H9 (cell line): Measurements from ENCODE around the gene TTC28. TPM values are rescaled to one million over a fixed set of nuclear protein-coding genes. Genes with fewer than 3 reads are reported as not detected.

Source experiments
- DNase-seq: peaks from one replicate; pipeline ENCODE4 v3.0.0-alpha.2; 2017
- H2AFZ ChIP-seq: one replicate; pipeline ENCODE4 v1.6.1; 2013; ENCODE audit warnings: mild to moderate bottlenecking, low read length, control low read depth, moderate library complexity
- H2AK5ac ChIP-seq: 2 replicates; pipeline ENCODE4 v1.6.1; 2013; ENCODE audit warnings: low read length, control low read depth, mixed read lengths; ENCODE audit not compliant: insufficient read length
- H2BK120ac ChIP-seq: one replicate; pipeline ENCODE4 v1.6.1; 2013; ENCODE audit warnings: low read depth, mild to moderate bottlenecking, low read length, control low read depth, inconsistent platforms; ENCODE audit not compliant: poor library complexity, severe bottlenecking
- H2BK12ac ChIP-seq: 2 replicates; pipeline ENCODE4 v1.6.1; 2013; ENCODE audit warnings: low read length, control low read depth, mixed read lengths, low read depth; ENCODE audit not compliant: insufficient read length
- H2BK15ac ChIP-seq: 2 replicates; pipeline ENCODE4 v1.6.1; 2013; ENCODE audit warnings: low read depth, low read length, control low read depth
- H2BK20ac ChIP-seq: one replicate; pipeline ENCODE4 v1.6.1; 2013; ENCODE audit warnings: low read depth, mild to moderate bottlenecking, low read length, control low read depth, inconsistent platforms; ENCODE audit not compliant: poor library complexity, severe bottlenecking
- H2BK5ac ChIP-seq: 2 replicates; pipeline ENCODE4 v1.6.1; 2013; ENCODE audit warnings: low read length, control low read depth, mixed read lengths; ENCODE audit not compliant: insufficient read length
- H3K14ac ChIP-seq: 2 replicates; pipeline ENCODE4 v1.6.1; 2013; ENCODE audit warnings: low read length, control low read depth; ENCODE audit not compliant: insufficient read depth
- H3K18ac ChIP-seq: 2 replicates; pipeline ENCODE4 v1.6.1; 2013; ENCODE audit warnings: low read depth, mild to moderate bottlenecking, mixed read lengths, low read length, control low read depth; ENCODE audit not compliant: insufficient read length
- H3K23ac ChIP-seq: 2 replicates; pipeline ENCODE4 v1.6.1; 2013; ENCODE audit warnings: low read length, control low read depth, mixed read lengths, low read depth; ENCODE audit not compliant: insufficient read length
- H3K23me2 ChIP-seq: 2 replicates; pipeline ENCODE4 v1.6.1; 2013; ENCODE audit warnings: low read depth, mild to moderate bottlenecking, mixed read lengths, low read length, control low read depth; ENCODE audit not compliant: insufficient read length, poor library complexity, severe bottlenecking
- H3K27ac ChIP-seq: 2 replicates; pipeline ENCODE4 v1.5.1; 2013; ENCODE audit warnings: low read length, control low read depth, mixed read lengths, low read depth; ENCODE audit not compliant: insufficient read length
- H3K27me3 ChIP-seq: 2 replicates; pipeline ENCODE4 v1.6.1; 2013; ENCODE audit warnings: low read length, control low read depth, inconsistent platforms; ENCODE audit not compliant: insufficient read depth
- H3K4ac ChIP-seq: 2 replicates; pipeline ENCODE4 v1.6.1; 2013; ENCODE audit warnings: low read depth, mild to moderate bottlenecking, control low read depth, inconsistent platforms, low read length, moderate library complexity
- H3K4me1 ChIP-seq: 2 replicates; pipeline ENCODE4 v1.6.1; 2013; ENCODE audit warnings: low read length, control low read depth, inconsistent platforms; ENCODE audit not compliant: insufficient read depth
- H3K4me2 ChIP-seq: 2 replicates; pipeline ENCODE4 v1.6.1; 2013; ENCODE audit warnings: low read length, control low read depth, mixed read lengths; ENCODE audit not compliant: insufficient read length, insufficient read depth
- H3K56ac ChIP-seq: 2 replicates; pipeline ENCODE4 v1.6.1; 2013; ENCODE audit warnings: low read depth, mild to moderate bottlenecking, mixed read lengths, low read length, control low read depth; ENCODE audit not compliant: insufficient read length
- H3K79me1 ChIP-seq: 2 replicates; pipeline ENCODE4 v1.6.1; 2013; ENCODE audit warnings: low read depth, mild to moderate bottlenecking, moderate library complexity, low read length, control low read depth, inconsistent platforms; ENCODE audit not compliant: insufficient read depth, poor library complexity, severe bottlenecking
- H3K79me2 ChIP-seq: 2 replicates; pipeline ENCODE4 v1.6.1; 2013; ENCODE audit warnings: low read length, control low read depth, inconsistent platforms; ENCODE audit not compliant: insufficient read depth
- H3K9ac ChIP-seq: 2 replicates; pipeline ENCODE4 v1.6.1; 2013; ENCODE audit warnings: low read length, control low read depth, mixed read lengths; ENCODE audit not compliant: insufficient read length; ENCODE audit errors: extremely low read depth
- H3K9me3 ChIP-seq: one replicate; pipeline ENCODE4 v1.6.1; 2013; ENCODE audit warnings: low read depth, low read length, inconsistent platforms; ENCODE audit not compliant: control insufficient read depth
- H3T11ph ChIP-seq: one replicate; pipeline ENCODE4 v1.6.1; 2013; ENCODE audit warnings: mild to moderate bottlenecking, low read length, control low read depth, inconsistent platforms
- H4K20me1 ChIP-seq: one replicate; pipeline ENCODE4 v1.6.1; 2013; ENCODE audit not compliant: control insufficient read depth, insufficient read length, insufficient read depth
- H4K5ac ChIP-seq: 2 replicates; pipeline ENCODE4 v1.6.1; 2013; ENCODE audit warnings: low read depth, mild to moderate bottlenecking, mixed read lengths, low read length, control low read depth; ENCODE audit not compliant: insufficient read length
- H4K8ac ChIP-seq: replicated peaks from 2 replicates; pipeline ENCODE4 v1.6.1; 2013; ENCODE audit warnings: low read length, control low read depth, mixed read lengths, low read depth; ENCODE audit not compliant: insufficient read length
- H4K91ac ChIP-seq: 2 replicates; pipeline ENCODE4 v1.6.1; 2013; ENCODE audit warnings: low read depth, mild to moderate bottlenecking, moderate library complexity, mixed read lengths, low read length, control low read depth; ENCODE audit not compliant: insufficient read length
- H3K27ac Mint-ChIP-seq, 3 experiments: 2 replicates in 2 of 3; 3 replicates in 1 of 3; pipeline ENCODE4 v1.8.0; 2020 to 2021; ENCODE audit warnings: mixed read lengths in 3 of 3, mild to moderate bottlenecking in 1 of 3, moderate library complexity in 1 of 3
- H3K27me3 Mint-ChIP-seq: 2 replicates; pipeline ENCODE4 v1.8.0; 2021; ENCODE audit warnings: low read depth, mild to moderate bottlenecking, moderate library complexity, mixed read lengths
- H3K36me3 Mint-ChIP-seq, 3 experiments: 2 replicates in 2 of 3; 3 replicates in 1 of 3; pipeline ENCODE4 v1.8.0; 2020 to 2021; ENCODE audit warnings: low read depth in 3 of 3, mixed read lengths in 3 of 3; ENCODE audit not compliant: insufficient read depth in 1 of 3
- H3K4me1 Mint-ChIP-seq, 2 experiments: 2 replicates each; pipeline ENCODE4 v1.8.0; 2020; ENCODE audit warnings: mixed read lengths in 2 of 2
- H3K4me3 Mint-ChIP-seq, 2 experiments: 2 replicates in 1 of 2; 3 replicates in 1 of 2; pipeline ENCODE4 v1.8.0; 2020 to 2021; ENCODE audit warnings: mild to moderate bottlenecking in 2 of 2, mixed read lengths in 2 of 2, moderate library complexity in 1 of 2
- H3K9me3 Mint-ChIP-seq, 2 experiments: 2 replicates in 1 of 2; 3 replicates in 1 of 2; pipeline ENCODE4 v1.8.0; 2020; ENCODE audit warnings: mild to moderate bottlenecking in 2 of 2, mixed read lengths in 2 of 2, moderate library complexity in 1 of 2
- whole genome bisulfite sequencing: extraction: QIAGEN DNeasy Blood & Tissue Kit; methylation state at CpG from one replicate; pipeline ENCODE4 v1.1.7; 2013; ENCODE audit warnings: missing lambda C conversion rate, low lambda C conversion rate, mixed read lengths; ENCODE audit not compliant: insufficient read length; ENCODE audit errors: extremely low coverage; 5-methylcytosine and 5-hydroxymethylcytosine counted together
- total RNA-seq: library from RNA; stranded (reverse); gene quantifications from 2 replicates; pipeline ENCODE4 v1.2.1, GENCODE V29; 2021
- TF ChIP-seq, protein P1 (sequence below): fragments of 200-600 bp; sonication (generic); conservative IDR thresholded peaks from 3 replicates; pipeline ENCODE4 v1.8.0; 2021; ENCODE audit warnings: antibody characterized with exemption, mild to moderate bottlenecking

Gene TTC28
- total RNA-seq, 1 experiment from 2014 or later: 13.6 TPM

DNA sequence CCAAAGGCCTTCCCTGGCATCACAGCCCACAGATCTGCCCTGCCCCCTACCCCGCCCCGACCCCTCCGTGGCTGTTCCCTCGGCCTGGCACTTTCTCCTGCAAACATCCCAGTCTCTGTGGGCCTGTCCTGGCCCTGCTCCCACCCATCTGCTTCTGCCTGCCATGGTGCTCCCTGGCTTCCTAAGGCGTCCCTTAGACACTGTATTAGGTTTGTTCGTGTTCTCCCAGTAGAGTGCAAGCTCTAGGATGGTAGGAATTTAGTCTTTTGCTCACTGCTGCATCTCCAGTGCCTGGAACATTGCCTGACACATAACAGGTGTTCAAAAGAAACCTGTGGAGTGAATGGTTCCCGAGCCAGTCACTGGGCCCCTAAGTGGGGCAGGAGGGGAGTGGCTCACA is 690.9 kb downstream of the TTC28 start:
- Histone ChIP-seq H3K18ac (no peak overlapping the region), H2AFZ (no peak overlapping the region), H3K4me2 (no peak overlapping the region), H4K8ac (no peak overlapping the region), H2BK120ac (no peak overlapping the region), H3K27me3 (no peaks in the 10 kb centered on the region), H3K9me3 (no peaks in the 10 kb centered on the region), H2BK5ac (no peak overlapping the region), H3T11ph (no peak overlapping the region), H2AK5ac (no peak overlapping the region), H3K79me2 (no peaks in the 10 kb centered on the region), H4K20me1 (no peaks in the 10 kb centered on the region), H3K23me2 (peaks cover 3% of the 10 kb centered on the region), H2BK15ac (no peak overlapping the region), H3K14ac (no peak overlapping the region), H3K9ac (no peak overlapping the region), H2BK20ac (no peak overlapping the region), H3K79me1 (no peaks in the 10 kb centered on the region), H2BK12ac (no peak overlapping the region), H4K5ac (no peak overlapping the region), H3K4ac (no peak overlapping the region), H3K4me1 (peaks cover 3% of the 10 kb centered on the region; the same call in 1 of the 2 replicates), H3K56ac (no peak overlapping the region), H3K23ac (no peak overlapping the region), H4K91ac (no peak overlapping the region), H3K27ac (no peak overlapping the region)
- H3K27ac Mint-ChIP-seq: no peak overlapping the region
- H3K27me3 Mint-ChIP-seq: no peaks in the 10 kb centered on the region
- TF ChIP-seq, protein P1, sequence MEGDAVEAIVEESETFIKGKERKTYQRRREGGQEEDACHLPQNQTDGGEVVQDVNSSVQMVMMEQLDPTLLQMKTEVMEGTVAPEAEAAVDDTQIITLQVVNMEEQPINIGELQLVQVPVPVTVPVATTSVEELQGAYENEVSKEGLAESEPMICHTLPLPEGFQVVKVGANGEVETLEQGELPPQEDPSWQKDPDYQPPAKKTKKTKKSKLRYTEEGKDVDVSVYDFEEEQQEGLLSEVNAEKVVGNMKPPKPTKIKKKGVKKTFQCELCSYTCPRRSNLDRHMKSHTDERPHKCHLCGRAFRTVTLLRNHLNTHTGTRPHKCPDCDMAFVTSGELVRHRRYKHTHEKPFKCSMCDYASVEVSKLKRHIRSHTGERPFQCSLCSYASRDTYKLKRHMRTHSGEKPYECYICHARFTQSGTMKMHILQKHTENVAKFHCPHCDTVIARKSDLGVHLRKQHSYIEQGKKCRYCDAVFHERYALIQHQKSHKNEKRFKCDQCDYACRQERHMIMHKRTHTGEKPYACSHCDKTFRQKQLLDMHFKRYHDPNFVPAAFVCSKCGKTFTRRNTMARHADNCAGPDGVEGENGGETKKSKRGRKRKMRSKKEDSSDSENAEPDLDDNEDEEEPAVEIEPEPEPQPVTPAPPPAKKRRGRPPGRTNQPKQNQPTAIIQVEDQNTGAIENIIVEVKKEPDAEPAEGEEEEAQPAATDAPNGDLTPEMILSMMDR: no peak
- H3K4me1 Mint-ChIP-seq: peaks cover 17 to 23% of the 10 kb centered on the region in 2 experiments
- H3K9me3 Mint-ChIP-seq: no peaks in the 10 kb centered on the region
- WGBS: no CpG with 5 or more reads among the region's 7 CpGs
- peak; percentile 15 for DNase-seq
- peaks cover 0 to 11% (median 9%) of the 10 kb centered on the region in 3 experiments; a peak in 2 of 7 replicates for H3K36me3 Mint-ChIP-seq
- no peak overlapping the region for H3K4me3 Mint-ChIP-seq
